Smooth muscle cell of the brain vasculature (primary cell): ENCODE data around the gene PALD1.

Experiments used
- DNase-seq: peaks from one replicate; pipeline ENCODE4 v3.0.0-alpha.2; 2012; ENCODE audit warnings: low read depth, low spot score

PALD1 gene

GRCh38 chr10:70552586-70552985 lies 74.0 kb downstream of the PALD1 start:
- no peak for DNase-seq

GRCh38 chr10:70555371-70555770 lies 76.8 kb downstream of the PALD1 start:
- no peak for DNase-seq

DNA sequence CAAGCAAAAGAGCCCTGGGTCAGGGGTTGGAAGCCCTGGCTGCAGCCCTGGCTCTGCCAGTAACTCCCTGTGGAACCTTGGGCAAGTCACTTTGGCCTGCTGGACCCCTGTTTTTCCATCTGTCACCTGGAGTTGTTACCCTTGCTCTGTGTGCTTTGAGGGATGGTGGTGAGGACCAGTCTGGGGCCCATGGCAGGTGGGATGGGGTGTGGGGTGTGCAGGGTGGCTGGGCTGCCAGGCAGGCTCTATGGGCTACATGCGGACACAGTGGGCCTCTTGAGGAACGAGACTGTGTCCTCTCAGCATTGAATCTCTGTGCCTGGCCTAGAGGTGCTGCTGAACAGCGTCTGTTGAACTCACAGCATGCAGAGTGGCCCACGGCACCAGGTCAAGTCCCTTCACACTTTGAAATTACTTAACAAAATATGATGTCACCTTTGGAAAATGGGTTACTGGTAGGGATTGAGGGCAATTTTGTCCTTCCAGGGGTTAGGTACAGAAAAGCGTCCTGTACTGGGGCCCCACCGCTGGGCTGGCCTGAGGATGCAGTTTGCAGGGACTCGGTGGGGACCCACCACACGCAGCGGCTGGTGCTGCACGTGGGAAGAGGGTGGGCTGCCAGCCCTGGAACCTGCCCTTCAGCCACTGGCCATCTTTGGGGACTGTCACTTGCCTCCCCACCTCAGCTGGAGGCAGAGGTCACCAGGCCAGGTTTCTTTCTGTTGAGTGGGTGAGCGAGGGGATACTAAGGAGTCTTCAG lies 78.7 kb downstream of the PALD1 start:
- no peak for DNase-seq

GRCh38 chr10:70557876-70558275 lies 79.3 kb downstream of the PALD1 start:
- no peak for DNase-seq

DNA sequence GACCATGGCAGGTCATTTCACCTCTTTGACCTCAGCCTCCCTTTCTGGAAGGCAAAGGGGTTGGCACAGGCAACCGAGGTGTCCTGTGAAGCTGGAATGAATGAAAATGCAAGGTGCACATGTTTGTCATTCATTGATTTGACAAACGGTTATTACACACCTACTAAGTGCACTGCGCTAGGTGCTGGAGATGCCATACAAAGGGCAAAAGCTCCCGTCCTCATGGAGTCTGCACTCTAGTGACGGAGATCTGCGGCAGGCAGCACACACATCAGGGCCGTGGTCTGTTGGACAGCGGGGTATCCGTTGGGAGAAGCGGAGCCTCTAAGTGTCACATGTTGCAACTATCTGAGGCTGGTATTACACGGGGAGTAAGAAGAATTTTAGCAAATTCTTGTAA lies 79.7 kb downstream of the PALD1 start:
- no peak for DNase-seq

- no peak for DNase-seq
Observed at GRCh38 chr10:70558871-70559810, 80.6 kb downstream of the PALD1 start.

DNA sequence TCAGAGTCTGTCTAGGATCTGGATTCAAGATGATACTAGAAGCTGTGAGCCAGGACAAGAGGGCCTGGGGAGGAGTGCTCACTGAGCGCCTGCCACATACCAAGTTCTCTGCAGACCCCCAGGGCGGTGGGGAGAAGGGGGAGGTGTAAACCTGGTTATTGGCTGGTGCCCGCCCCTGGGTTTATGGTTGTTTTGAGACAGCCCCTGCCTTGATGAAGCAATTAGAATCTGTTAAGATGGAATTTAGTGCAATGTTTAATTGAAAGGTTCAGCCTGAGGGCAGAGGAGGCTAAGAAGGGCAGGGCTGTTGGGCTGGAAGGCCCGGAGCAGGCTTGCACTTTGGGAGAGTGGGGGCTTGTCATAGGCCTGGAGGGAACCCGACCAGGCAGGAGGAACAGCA lies 81.3 kb downstream of the PALD1 start:
- no peak for DNase-seq

DNA sequence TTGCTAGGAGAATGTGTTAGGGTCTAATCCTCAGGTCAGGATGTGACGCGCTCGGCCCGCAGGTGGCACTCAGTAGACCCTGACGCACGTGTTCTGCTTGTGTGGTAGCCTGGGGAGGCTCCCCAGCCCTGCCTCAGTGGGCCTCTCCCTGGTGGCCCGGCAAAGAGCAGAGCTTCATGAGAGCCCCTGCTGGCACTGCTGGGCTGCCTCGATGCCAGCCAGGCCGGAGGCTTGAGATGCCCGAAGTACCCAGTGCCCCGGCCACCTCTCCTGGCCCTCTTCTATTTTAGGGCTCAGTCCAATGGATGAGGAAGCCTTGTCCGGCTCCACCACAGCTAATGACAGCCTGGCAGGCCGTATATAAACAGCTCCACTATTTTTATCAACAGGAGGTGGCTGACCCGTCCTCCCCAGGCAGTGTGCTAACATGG lies 82.0 kb downstream of the PALD1 start:
- no peak for DNase-seq

DNA sequence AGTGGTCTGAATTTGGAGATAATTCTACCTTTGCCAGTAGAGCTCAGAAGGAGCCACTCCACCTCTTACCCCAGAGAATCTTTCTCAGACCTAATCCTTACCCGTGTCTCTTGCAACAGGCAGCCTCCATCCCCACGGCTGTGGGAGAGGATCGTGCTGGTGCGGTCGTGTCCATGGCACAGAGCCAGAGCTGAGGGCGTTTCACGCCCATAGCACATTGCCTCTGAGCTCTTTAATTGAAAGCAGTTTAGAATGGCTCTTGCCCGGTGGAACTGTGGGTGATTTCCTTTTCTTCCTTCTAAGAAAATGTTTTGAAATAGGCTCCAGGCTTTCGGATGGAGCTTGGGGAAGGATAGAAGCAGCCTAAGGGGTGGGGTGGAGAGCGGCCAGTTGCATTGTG lies 82.5 kb downstream of the PALD1 start:
- DNase-seq: no peak

DNA sequence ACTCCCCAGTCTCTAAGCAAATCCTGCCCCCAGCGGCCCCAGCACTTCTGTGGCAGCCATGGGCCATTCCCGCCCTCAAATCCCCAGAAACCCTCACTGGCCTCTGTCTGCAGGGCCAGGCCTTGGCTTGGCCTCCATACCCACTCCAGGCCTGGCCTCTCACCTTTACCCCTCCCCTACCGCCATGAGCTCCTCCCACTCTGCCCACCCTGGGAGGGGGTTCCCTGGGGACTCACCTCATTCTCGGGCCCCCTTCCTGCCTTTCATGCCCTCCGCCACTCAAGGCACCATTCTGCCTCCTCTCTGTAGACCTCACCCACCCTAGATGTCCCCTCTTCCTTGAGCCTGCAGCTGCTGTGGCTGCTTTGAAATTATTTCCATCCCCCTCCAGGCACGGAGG lies 83.0 kb downstream of the PALD1 start:
- no peak for DNase-seq

- DNase-seq: no peak
Observed at GRCh38 chr10:70562036-70562755, 83.6 kb downstream of the PALD1 start.

DNA sequence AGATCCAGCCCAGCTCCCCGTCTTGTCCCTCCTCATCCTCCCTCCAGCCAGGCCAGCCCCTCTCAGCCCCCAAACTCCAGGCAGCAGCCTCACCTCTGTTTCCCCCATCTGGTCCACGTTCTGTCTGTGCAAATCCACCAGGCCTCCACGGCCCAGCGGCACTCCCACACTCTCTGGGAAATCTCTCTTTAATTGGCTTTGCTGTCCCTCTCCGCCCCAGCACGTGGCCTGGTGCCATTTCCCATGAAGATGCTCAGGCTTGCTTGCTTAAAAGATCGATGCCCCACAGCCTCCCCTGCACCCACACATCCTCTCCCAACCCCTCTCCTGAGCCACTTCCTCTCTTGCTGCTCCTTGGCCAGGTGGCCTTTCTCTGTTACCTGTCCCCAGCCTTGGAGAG lies 84.7 kb downstream of the PALD1 start:
- DNase-seq: no peak

GRCh38 chr10:70564113-70564725 lies 85.7 kb downstream of the PALD1 start:
- no peak for DNase-seq

DNA sequence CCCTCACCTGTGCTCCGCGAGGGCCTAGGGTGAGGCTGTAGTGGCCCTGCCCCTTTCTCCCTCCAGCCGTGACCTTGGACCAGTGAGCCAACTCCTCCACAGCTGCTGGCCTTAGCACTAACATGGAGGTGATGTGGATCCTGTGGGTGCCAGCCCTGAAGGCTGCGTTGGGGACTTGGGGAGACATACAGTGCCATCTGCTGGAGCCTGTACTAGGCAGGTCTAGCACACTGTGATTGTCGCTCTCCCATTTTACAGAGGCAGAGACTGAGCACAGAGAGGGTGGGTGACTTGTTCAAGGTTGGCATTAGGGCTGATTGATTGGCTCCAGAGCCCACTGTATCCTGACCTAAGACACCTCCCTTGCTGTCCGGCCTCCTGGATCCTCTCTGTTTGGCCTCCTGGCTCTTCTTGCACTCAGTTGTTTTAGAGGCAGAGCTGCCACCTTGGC lies 86.4 kb downstream of the PALD1 start:
- DNase-seq: no peak

GRCh38 chr10:70565556-70566514 lies 87.3 kb downstream of the PALD1 start:
- no peak for DNase-seq

- DNase-seq: no peak
Observed at GRCh38 chr10:70566515-70567290, 88.1 kb downstream of the PALD1 start.

DNA sequence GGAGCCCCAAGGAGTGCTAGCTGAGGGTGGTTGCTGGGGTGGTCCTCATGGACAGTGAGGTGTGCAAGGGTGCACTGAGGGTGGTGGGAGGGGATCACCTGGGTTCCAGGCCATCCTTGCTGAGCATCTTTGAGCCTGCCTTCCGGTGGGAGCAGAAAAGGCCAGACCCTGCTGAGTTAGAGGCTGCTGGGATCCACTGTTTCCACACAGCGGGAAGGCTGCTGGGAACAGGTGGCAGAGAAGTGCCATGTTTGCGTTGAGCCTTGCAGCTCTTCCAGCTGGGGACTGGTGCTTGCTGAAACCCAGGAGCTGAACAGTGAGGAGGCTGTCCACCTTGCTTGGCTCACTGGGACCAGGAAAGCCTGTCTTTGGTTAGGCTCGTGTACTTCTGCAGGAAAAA lies 89.0 kb downstream of the PALD1 start:
- DNase-seq: no peak

GRCh38 chr10:70568113-70568512 lies 89.5 kb downstream of the PALD1 start:
- no peak for DNase-seq

- DNase-seq: no peak
Observed at GRCh38 chr10:70568781-70569495, 90.4 kb downstream of the PALD1 start.
